Ishikawa (cell line): Measurements from ENCODE around the gene YPEL5.

Source experiments
- CREB1 ChIP-seq: IDR thresholded peaks from 2 replicates; pipeline ENCODE4 v1.6.1; 2012; ENCODE audit warnings: low read depth
- EGR1 ChIP-seq: IDR thresholded peaks from 2 replicates; pipeline ENCODE4 v1.6.1; 2012
- EP300 ChIP-seq: IDR thresholded peaks from 2 replicates; pipeline ENCODE4 v1.6.1; 2012; ENCODE audit warnings: borderline replicate concordance
- FOXM1 ChIP-seq: IDR thresholded peaks from 2 replicates; pipeline ENCODE4 v1.6.1; 2012; ENCODE audit warnings: low read depth, borderline replicate concordance
- MAX ChIP-seq: IDR thresholded peaks from 2 replicates; pipeline ENCODE4 v1.6.1; 2012
- NFIC ChIP-seq: IDR thresholded peaks from 2 replicates; pipeline ENCODE4 v1.6.1; 2012
- RAD21 ChIP-seq: IDR thresholded peaks from 2 replicates; pipeline ENCODE4 v1.6.1; 2012; ENCODE audit warnings: low read depth
- TAF1 ChIP-seq: IDR thresholded peaks from 2 replicates; pipeline ENCODE4 v1.6.1; 2012; ENCODE audit warnings: low read depth, mild to moderate bottlenecking
- TCF12 ChIP-seq: IDR thresholded peaks from 2 replicates; pipeline ENCODE4 v1.6.1; 2012; ENCODE audit warnings: low read depth
- TEAD4 ChIP-seq: IDR thresholded peaks from 2 replicates; pipeline ENCODE4 v1.6.1; 2012
- USF1 ChIP-seq: IDR thresholded peaks from 2 replicates; pipeline ENCODE4 v1.6.1; 2012
- YY1 ChIP-seq: IDR thresholded peaks from 2 replicates; pipeline ENCODE4 v1.6.1; 2012; ENCODE audit warnings: low read depth
- ZBTB7A ChIP-seq: IDR thresholded peaks from 2 replicates; pipeline ENCODE4 v1.6.1; 2012; ENCODE audit warnings: low read depth

GRCh38 chr2:30112561-30112960, 34.2 kb upstream of the YPEL5 start:
- no peak for TF ChIP-seq FOXM1
- no peak for TF ChIP-seq EP300
- no peak for TF ChIP-seq RAD21
- no peak for TF ChIP-seq TAF1
- no peak for TF ChIP-seq ZBTB7A
- TF ChIP-seq USF1: no peak
- no peak for TF ChIP-seq MAX
- no peak for TF ChIP-seq NFIC
- TF ChIP-seq CREB1: no peak
- TF ChIP-seq TEAD4: no peak
- TF ChIP-seq YY1: no peak
- no peak for TF ChIP-seq TCF12
- TF ChIP-seq EGR1: no peak
